ENCODE results near the gene SLC16A10. TPM values are rescaled to one million over a fixed set of nuclear protein-coding genes. Genes with fewer than 3 reads are reported as not detected.

SLC16A10 gene
- total RNA-seq, 4 donors from 2014 or later, result 0.15 to 3.4 (median 1.6) TPM

- intact Hi-C loops (cut with DNase I), result no loop called here
- no peaks in the 10 kb centered on the region for H3K4me1 ChIP-seq
- no peak overlapping the region for H3K27ac ChIP-seq
- H3K9me3 ChIP-seq, result peaks cover 0 to 27% (median 17%) of the 10 kb centered on the region in 3 donors
- WGBS, 2 donors, result 85 to 90% methylated on average over 1 of the region's 1 CpG
- no peak for DNase-seq
- H3K4me3 ChIP-seq, result no peak overlapping the region
- TF ChIP-seq POLR2A (IDR thresholded peaks at IDR 0.05), result no peak
- TF ChIP-seq CTCF (IDR thresholded peaks at IDR 0.05), result no peak
- no peaks in the 10 kb centered on the region for H3K27me3 ChIP-seq
- peaks cover 0 to 84% (median 0%) of the 10 kb centered on the region in 3 donors for H3K36me3 ChIP-seq
Observed at GRCh38 chr6:111277819-111278218, 190.5 kb downstream of the SLC16A10 start.

GRCh38 chr6:111278731-111279130 is 191.4 kb downstream of the SLC16A10 start:
- Histone ChIP-seq H3K36me3 (peaks cover 0 to 84% (median 0%) of the 10 kb centered on the region in 3 donors), H3K27ac (no peak overlapping the region), H3K27me3 (no peaks in the 10 kb centered on the region), H3K4me1 (peaks cover 0 to 5% (median 0%) of the 10 kb centered on the region in 3 donors), H3K9me3 (peaks cover 0 to 20% (median 17%) of the 10 kb centered on the region in 3 donors), H3K4me3 (no peak overlapping the region)
- TF ChIP-seq POLR2A (IDR thresholded peaks at IDR 0.05) (no peak), CTCF (IDR thresholded peaks at IDR 0.05) (no peak)
- no peak for DNase-seq
- intact Hi-C loops (cut with DNase I), result no loop called here
- 85 to 93% methylated on average over 2 of the region's 2 CpGs for WGBS, 2 donors

- 95% methylated on average over 4 of the region's 4 CpGs for WGBS, 2 donors
- TF ChIP-seq POLR2A (IDR thresholded peaks at IDR 0.05), result no peak
- no peak for TF ChIP-seq CTCF (IDR thresholded peaks at IDR 0.05)
- Histone ChIP-seq H3K27me3 (no peaks in the 10 kb centered on the region), H3K9me3 (peaks cover 0 to 5% (median 2%) of the 10 kb centered on the region in 3 donors), H3K36me3 (peaks cover 0 to 71% (median 0%) of the 10 kb centered on the region in 3 donors), H3K4me1 (peaks cover 0 to 5% (median 0%) of the 10 kb centered on the region in 3 donors), H3K4me3 (no peak overlapping the region), H3K27ac (no peak overlapping the region)
- intact Hi-C loops (cut with DNase I), result no loop called here
- DNase-seq, result no peak
Observed at GRCh38 chr6:111280445-111280955, 193.2 kb downstream of the SLC16A10 start.

Small RNAs within 50 kb of the gene (small RNA-seq; reads per million reads assigned to genes)
- gene RNU6-960P, result 0 reads per million in 4 donors

Other genes starting within 250 kb of the SLC16A10 start
- gene AMD1, start 212.7 kb upstream of the SLC16A10 start, total RNA-seq, result 100 to 1,000 TPM in 2 of 4 donors, 10 to 100 TPM in 2; 53.6 to 116 (median 103) TPM
- gene GTF3C6, start 128.8 kb upstream of the SLC16A10 start, total RNA-seq, result 10 to 100 TPM; 28.9 to 75.4 (median 45.6) TPM
- 10 to 100 TPM; 16.7 to 27.7 (median 22.0) TPM for gene RPF2, start 105.5 kb upstream of the SLC16A10 start, total RNA-seq